Activated gamma-delta T cell treated with anti-CD3 and anti-CD28 coated beads, Interleukin-2, amount 50 U/mL, for 16 hours (primary cell): ENCODE results near the gene CCT6A.
"Not testable (repeated sequence)": the region's sequence is repeated elsewhere in the genome, so short reads cannot be mapped to it uniquely, and the experiment has no call there.

Source experiments
- DNase-seq: peaks from one replicate; pipeline ENCODE4 v3.0.0-alpha.2; 2020; ENCODE audit warnings: low read depth

The CCT6A gene

GRCh38 chr7:56098187-56099008 lies 46.8 kb downstream of the CCT6A start:
- not testable (repeated sequence) for DNase-seq

DNA sequence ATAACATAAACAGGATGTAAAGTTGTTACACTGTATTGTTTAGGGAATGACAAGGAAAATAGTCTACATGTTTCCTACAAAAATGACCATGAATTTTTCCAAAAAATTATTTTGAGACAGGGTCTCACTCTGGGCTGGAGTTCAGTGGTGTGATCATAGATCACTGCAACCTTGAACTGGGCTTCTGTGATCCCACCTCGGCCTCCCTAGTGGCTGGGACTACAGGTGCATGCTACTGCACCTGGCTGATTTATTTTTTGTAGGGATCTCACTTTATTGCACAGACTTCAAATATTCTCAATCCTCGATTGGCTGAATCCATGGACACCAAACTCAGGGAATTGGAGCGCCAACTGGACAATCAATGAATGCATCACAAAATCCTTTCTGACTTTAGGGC lies 48.1 kb downstream of the CCT6A start:
- no peak for DNase-seq

DNA sequence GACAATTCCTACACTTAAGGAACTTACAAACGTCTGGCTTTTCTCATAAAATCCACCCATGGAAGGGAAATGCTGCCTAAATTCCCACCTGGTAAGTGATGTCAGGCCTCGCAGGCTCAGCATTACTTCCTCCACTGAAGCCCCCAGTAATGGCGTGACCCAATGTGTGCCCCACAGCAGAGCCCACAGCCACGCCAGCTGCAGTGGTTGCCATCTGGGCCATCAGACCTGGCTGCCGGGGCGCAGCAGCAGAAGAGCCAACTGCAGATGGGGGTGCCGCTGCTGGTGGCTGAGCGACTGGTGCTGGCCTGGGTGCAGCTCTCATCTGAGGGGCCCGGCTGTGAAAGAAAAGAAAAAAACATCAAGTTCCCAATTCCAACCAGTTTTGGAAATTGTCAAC lies 52.6 kb downstream of the CCT6A start:
- not testable (repeated sequence) for DNase-seq

DNA sequence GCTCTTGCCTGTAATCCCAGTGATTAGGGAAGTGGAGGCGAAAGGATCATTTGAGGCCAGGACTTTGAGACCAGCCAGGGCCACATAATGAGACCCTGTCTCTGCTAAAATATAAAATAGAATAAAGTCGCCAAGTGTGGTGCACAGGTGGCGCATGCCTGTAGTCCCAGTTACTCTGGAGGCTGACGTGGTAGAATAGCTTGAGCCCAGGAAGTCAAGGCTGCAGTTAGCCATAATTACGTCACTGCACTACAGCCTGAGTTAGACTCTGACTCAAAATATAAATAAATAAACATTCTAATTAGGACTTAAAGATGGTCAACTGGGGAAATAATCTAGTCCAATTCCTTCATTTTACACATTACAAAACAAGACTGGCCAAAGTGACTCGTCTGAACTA lies 53.9 kb downstream of the CCT6A start:
- no peak for DNase-seq

DNA sequence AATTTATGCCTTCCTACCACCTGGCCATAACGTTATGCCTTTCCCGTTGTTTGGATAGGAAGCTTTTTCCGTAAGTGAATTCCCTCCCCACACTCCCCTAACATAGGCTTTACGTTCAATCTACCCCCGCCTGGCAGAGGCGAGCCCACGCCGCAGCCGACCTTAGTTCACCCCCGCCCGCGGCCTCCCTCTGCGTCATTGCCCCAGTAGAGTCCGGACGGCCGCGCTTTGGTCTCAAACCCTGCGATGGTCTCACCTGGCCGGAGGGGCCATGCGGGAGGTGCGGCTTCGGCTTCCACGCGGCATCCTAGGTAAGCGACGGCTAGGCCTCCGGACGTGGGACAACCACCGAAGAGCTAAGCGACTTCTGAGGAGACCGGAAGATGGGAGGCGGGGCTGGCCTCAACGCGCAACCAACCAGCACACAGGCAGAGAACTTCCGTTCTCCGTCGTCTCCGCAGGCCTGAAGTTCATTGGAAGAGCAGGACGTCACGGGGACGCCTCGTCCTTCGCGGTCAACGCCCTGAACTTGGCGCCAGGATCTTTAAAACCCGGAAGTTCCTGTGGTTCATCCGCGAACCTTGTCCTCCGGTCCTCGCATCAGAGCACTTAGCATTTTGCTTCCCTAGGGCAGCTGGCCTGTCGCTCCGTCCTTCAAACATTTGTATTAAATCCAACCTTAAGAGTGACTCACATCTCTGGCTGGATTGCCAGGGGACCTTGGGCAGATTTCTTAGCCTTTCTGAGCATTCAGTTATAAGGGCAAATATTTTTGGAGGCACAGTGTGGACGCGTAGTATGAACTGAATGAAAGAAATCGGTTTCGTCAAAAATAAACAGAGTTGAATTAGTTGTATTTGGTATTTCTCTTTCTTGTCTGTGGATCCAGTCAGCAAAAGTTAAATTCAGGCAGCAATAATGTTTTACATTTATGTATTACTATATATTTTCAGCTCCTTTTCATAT lies 54.8 kb downstream of the CCT6A start, which contains the start of gene CHCHD2:
Gene CHCHD2 (minus strand): TSS at position 369 of the 966 bp plus-strand sequence. CDS start 63 bp downstream, at position 306.
- peak; percentile 88 for DNase-seq

DNA sequence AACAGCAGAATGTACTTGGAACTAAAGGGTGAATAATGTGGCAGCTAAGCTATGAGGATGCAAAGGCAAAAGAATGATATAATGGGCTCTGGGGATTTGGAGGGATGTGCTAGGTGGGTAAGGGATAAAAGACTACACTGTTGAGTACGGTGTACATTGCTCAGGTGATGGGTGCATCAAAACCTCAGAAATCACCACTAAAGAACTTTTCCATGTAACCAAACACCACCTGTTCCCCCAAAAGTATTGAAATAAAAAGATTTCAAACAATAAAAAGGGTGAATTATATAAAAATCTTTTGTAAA lies 56.3 kb downstream of the CCT6A start:
- DNase-seq: no peak

- DNase-seq: no peak
Observed at GRCh38 chr7:56110611-56111010, 59.0 kb downstream of the CCT6A start.

DNA sequence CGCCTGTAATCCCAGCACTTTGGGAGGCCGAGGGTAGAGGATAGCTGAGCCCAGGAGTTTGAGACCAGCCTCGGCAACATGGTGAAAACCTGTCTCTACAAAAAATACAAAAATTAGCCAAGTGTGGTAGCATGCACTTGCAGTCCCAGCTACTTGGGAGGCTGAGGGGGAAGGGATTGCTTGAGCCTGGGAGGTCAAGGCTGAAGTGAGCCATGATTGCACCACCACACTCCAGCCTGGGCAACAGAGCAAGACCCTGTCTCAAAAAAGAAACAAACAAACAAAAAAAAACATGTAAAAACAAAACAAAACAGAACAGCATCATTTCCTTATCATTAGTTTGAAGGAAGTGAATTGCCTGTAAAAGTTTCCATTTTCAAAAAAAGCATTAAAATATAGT lies 60.7 kb downstream of the CCT6A start:
- not testable (repeated sequence) for DNase-seq
